LoVo (cell line): ENCODE data around the gene SH3BGRL3.
"Not testable (repeated sequence)": the region's sequence is repeated elsewhere in the genome, so short reads cannot be mapped to it uniquely, and the experiment has no call there.

Experiments used
- DNase-seq: peaks from one replicate; pipeline ENCODE4 v3.0.0-alpha.2; 2016; ENCODE audit warnings: low spot score

The SH3BGRL3 gene

DNA sequence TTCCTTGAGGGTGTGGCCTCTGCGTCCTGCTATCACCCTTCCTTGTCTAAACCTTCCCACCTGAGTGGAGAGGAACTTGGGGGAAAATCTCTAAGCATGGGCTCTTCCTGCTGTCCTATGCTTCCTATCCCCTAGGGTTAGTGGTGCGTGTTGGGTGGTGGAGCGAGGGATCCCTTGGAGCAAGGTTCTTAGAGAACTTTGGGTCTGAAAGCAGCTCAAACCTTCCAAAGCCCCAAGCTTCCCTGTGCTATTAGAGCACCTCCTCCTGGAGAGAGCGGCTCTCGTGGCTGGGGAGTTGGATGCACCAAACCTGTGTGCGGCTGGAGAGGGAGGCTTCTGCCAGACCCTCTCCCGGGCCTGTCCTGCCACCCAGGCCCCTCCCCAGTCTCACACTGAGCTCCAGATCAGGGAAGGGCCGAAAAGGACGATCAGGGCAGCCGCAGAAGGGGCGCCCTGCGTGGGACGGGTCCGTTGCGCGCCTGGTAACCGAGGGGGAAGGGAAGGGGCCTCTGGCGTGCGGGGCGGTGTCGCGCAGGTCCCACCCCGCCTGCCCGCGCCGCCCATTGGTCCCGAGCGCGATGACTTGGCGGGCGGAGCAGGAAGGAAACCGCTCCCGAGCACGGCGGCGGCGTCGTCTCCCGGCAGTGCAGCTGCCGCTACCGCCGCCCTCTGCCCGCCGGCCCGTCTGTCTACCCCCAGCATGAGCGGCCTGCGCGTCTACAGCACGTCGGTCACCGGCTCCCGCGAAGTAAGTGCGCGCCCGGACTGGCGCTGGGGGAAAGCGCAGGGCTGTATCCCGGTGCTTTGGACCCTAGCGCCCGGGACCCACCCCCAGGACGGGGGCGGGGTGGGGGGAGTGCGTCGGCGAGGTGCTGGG, at the start of gene SH3BGRL3:
Gene SH3BGRL3, plus strand, starts transcription at position 631 of the 877 bp plus-strand sequence. Its CDS starts 70 bp downstream, at position 701.
- DNase-seq: peak; percentile 90

DNA sequence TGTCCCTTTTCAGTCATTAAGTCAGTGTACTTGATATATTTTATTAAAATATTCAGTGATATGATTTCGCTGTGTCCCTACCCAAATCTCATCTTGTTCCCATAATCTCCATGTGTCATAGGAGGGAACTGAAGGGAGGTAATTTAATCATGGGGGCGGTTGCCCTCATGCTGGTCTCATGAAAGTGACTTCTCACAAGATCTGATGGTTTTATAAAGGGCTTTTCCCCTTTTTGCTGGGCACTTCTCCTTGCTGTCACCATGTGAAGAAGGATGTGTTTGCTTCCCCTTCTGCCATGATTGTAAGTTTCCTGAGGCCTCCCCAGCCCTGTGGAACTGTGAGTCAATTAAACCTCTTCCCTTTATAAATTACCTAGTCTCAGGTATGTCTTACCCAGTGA, 49.2 kb upstream of the SH3BGRL3 start:
- DNase-seq: not testable (repeated sequence)

DNA sequence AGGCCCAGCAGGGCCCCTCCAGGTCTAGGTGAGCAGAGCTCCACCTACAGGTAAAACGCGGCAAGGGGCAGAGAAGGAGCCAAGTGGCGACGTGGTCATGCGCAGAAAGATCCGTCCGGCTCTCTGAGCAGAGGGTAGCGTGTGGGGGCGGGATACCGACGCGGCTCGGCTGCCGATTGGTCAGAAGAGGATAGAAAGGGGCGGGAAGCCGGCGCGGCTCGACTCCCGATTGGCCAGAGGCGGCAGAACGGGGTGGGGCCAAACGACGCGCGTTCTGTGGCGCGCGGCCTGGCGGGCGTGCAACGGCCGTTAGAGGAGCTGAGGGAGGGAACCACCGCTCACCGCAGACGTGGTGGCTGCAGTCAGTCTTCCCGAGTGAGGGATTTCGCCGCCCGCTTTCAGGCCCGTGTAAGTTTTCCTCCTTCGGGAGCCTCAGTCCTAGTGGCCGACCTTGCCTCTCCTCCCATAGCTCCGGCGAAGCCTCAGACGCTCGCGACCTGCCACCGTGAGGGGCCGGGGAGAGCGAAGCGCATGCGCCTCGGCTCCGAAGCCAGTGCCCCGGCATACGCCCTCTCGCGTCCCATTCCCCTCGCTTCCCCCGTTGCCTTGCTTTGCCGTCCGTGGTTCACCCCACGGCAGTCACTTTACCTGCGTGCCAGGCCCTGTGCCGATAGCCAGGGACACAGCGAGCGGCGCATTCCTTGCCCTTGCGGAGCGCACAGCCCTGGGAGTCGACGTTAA, 45.8 kb upstream of the SH3BGRL3 start, which contains the start of gene CEP85:
Gene CEP85, plus strand, starts transcription at position 298 of the 741 bp plus-strand sequence. CDS start 5,584 bp downstream, outside the sequence.
- peak; percentile 99 for DNase-seq

DNA sequence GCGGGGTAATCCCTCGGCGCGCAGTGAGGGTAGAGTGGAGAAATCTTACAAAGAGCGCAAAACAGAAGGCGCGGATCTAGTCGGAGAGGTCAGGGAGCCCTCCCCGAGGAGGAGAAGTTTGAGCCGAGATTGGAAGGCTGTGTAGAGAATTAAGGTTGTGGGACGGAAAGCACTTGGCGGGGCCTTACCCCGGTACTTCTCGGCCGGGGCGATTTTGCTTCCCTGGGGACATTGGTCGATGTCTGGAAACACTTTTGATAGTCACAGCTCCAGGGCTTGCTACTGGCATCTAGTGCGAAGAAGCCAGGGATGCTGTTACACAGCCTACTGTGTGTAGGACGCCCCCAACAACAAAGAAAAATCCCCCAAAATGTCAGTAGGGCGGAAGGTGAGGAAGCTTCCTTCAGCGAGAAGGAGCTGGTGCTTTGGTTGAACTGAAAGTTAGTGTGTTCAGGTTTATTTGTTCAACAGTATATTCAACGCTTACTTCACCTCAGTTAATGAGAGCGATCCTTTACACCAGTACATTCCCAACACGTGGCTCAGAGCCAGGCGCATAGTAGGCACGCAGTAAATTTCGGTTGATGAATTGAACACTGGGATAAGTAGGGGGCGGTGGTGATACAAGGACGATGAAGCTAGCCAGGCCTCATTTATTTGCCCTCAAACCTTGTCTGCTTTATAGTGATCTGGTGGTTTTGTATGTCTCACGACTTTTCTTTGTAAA, 45.1 kb upstream of the SH3BGRL3 start:
- peak; percentile 24 for DNase-seq

DNA sequence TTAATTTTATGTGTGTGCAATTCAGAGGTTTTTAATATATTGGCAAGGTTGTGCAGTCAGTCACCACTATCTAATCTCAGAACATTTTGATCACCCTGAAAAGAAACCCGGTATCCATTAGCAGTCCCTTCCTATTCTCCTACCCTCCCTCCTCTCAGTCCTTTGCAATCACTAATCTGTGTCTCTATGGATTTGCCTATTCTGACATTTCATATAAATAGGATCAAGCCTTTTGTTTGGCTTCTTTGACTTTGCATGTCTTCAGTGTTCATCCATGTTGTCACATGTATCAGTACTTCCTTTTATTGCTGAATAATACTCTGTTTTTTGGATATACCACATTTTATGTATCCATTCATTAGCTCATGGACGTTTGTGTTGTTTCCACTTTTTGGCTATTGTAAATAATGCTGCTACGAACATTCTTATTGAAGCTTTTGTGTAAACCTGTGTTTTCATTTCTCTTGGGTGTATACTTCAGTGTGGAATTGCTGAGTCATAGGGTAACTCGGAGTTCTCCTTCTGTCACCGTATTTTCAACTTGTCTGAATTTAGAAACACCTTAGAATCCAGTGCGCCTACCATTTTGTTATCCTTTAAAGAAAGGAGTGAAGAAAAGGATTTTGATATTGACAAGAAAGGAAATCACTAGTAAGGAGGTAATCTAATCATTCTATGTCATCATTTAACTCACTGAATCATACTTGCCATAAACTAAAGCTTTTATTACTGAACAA, 42.5 kb upstream of the SH3BGRL3 start:
- DNase-seq: peak; percentile 26

DNA sequence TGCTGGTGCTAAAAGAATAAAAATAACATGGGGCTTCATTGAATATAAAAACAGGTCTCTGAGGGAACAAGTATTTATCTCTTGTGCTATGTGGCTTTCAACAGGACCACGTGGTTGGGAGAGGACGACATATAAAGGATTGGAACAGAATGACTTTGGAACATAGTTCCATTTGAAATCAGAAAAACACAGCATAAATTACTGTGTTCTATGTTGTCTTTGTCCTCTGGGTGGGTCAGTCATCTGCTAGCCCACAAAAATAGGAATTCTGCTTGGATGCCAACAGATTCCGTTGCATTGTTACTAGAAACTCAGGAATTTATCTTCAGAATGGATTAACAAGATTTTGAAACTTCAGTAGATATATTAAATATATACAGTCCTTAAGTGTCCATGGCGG, 40.0 kb upstream of the SH3BGRL3 start:
- DNase-seq: no peak

DNA sequence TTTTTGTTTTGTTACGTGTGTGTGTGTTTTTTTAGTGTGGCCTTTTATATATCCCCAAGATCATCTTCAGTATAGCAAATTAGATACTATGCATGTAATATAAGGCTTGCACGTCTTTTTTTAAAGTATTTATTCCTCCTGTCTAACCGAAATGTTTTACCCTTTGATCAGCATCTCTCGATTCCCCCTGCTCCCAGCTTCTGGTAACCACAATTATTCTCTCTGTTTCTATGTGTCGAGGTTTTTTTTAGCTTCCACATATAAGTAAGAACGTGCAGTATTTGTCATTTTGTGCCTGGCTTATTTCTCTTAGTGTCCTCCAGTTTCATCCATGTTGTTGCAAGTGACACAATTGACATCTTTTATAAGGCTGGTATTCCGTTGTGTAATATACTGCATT, 27.2 kb upstream of the SH3BGRL3 start:
- DNase-seq: no peak

DNA sequence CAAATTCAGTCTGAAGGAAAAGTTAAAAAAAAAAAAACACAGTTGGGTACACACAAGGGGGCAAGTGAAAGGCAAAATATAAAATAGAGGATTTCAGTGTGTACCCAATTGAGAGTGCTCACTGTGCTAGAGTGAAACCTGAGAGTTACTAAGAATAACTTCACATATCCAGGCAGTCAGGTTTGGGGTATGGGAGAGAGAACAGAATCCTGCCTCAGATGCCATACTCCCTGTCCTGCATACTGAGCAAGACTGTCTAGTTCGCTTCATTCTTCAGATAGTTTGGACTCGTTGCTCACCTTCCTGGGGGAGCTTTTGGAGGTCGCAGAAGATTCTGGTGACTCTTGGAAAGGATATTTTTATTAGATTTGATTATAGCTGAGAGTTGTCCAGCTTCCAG, 25.5 kb upstream of the SH3BGRL3 start:
- no peak for DNase-seq

DNA sequence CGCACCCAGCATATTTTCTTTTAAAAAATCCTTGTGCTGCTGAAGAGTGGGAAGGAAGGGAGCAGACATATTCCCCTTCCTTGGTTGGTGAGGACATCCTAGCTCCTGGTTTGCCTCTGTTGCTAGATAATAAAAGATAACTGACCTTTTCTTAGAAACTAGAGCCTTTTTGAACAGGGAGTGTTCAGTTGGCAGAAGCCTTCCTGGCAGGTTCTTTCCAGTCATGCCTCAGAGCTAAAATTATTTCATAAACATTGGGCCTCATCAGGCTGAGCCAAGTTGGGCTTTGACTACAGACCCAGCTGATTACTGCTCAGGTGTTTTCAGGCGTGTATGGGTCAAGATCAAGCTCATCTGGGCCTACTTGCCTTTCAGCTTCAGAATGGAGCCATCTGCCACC, 22.7 kb upstream of the SH3BGRL3 start:
- DNase-seq: no peak

DNA sequence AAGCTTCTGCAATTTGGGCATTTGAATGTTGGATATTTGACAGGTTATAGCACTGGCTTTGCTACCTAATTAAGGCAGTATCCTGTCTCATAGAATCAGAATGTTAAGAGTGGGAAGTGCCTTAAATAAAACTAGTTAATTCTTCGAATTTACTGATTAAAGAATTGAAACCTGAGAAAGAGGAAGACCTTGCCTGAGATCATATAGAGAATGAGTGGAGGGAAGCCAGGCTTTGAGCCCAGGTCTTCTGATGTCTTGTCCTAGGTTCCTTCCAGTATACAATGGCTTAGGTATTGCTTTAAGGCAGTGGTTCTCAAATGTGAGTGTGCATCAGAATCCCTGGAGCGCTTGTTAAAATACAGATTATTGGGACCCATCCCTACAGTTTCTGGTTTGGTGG, 20.9 kb upstream of the SH3BGRL3 start:
- DNase-seq: no peak

DNA sequence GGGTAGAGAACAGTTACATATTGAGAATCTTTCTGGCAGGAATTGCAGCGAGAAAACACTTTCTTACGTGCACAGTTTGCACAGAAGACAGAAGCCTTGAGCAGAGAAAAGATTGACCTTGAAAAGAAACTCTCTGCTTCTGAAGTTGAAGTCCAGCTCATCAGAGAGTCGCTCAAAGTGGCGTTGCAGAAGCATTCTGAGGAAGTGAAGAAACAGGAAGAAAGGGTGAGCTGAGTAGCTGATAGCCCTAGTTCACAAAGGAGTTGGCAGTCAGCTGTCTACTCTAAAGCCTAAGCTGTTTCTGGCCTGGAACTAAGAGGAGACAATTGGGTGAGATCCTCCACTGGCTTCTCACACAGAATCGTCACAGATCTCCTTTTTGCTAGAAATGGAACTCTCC, 20.3 kb upstream of the SH3BGRL3 start:
- DNase-seq: no peak

DNA sequence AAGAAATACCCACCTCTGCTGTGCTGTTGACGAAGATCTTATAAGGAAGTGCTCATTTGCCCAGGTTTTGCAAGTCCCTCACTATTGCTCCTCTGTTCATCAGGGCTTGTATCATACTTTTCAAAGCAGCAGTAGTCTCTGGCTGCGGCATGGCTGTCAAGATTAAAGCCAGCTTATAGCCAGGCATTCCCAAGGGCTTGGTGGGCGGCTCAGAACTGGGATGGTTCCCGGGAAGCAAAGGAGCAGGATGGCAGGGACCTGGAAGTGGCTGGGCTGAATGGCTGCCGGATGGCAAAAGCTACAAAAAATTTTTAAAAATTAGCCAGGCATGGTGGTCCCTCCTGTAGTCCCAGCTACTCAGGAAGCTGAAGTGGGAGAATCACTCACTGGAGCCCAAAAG, 16.7 kb upstream of the SH3BGRL3 start:
- DNase-seq: no peak

DNA sequence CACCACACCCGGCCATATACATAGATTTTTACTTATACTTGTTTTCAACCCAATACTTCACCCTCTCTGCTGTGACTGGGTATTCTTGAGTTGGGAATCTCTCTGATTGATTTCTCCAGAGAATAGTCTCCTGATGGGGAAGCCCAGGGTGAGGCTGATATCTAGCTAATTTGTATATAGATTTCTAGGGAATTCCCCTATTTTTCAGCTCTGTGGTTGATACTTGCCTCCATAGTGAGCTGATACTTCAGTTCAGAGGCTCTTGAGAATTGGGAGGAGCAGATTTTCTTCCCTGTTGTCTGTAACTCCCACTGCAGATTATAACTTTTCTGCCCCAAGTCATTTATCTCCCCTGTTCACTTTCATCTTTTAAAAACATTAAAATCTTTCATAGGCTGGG, 14.5 kb upstream of the SH3BGRL3 start:
- no peak for DNase-seq

DNA sequence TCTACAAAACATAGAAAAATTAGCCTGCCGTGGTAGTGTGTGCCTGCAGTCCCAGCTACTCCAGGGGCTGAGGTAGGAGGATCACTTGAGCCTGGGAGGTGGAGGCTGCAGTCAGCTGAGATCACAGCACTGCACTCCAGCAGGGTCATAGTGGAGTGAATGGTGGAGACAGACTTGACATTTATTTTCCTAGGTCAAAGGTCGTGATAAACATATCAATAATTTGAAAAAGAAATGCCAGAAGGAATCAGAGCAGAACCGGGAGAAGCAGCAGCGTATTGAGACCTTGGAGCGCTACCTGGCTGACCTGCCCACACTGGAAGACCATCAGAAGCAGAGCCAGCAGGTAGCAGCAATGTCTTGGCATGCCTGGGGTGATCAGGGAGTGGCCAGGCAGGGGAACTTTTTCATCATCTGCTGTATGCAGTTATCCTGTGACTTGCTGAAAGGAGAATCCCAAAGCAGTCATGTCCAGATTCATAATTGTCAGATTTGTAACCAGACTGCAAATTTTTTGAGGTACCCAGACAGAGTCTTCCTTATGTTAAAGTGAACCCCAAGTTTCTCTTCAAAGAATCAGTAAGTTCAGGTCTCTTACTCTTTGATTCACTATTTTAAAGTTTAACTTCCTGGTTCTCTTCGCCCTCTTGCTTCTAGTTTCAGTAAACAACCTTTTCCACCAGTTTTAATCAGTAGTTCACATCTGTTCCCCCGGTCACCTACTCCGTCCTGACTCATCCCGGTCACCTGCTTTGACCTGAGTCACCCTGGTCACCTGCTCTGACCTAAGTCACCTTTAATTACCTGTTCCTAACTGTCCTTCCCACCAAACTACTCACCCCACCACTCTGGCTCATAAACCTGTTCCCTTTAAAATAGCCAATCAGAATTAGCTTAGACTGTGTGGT, 11.3 kb upstream of the SH3BGRL3 start:
- DNase-seq: no peak

DNA sequence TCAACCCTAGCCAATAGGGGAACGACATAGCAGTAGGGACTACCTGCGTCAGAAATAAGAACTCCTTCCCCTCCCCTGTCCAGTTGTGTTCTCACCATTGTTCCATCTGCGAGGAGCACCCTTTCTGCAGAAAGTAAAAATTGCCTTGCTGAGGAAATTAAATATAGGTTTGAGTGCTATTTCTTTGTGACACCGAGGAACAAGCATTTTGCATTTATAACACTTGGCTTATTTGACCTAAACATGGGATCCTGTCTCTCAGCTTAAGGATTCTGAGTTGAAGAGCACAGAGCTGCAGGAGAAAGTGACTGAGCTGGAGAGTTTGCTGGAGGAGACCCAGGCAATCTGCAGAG, 10.7 kb upstream of the SH3BGRL3 start:
- no peak for DNase-seq

DNA sequence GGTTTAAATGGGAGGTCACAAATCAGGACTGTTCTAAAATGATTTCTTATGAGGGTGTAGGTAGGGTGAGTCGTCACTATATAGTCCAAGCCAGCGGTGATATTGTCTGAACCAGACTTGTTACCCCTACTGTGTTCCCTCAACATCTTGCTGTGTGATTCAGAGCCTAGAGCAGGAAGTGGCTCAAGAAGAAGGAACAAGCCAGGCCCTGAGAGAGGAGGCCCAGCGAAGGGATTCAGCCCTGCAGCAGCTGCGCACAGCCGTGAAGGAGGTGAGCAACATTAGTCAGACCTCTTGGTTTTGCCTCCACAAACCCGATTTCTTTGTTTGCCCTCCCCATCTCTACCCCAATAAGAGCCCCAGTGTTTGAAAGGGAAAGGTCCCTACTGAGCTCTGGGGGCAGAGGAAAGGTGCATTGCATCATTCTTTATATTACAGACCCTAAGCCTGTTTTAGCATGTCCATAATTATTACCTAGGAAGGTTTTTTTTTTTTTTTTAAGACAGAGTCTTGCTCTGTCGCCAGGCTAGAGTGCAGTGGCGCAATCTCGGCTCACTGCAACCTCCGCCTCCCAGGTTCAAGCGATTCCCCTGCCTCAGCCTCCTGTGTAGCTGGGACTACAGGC, 5.0 kb upstream of the SH3BGRL3 start:
- no peak for DNase-seq

DNA sequence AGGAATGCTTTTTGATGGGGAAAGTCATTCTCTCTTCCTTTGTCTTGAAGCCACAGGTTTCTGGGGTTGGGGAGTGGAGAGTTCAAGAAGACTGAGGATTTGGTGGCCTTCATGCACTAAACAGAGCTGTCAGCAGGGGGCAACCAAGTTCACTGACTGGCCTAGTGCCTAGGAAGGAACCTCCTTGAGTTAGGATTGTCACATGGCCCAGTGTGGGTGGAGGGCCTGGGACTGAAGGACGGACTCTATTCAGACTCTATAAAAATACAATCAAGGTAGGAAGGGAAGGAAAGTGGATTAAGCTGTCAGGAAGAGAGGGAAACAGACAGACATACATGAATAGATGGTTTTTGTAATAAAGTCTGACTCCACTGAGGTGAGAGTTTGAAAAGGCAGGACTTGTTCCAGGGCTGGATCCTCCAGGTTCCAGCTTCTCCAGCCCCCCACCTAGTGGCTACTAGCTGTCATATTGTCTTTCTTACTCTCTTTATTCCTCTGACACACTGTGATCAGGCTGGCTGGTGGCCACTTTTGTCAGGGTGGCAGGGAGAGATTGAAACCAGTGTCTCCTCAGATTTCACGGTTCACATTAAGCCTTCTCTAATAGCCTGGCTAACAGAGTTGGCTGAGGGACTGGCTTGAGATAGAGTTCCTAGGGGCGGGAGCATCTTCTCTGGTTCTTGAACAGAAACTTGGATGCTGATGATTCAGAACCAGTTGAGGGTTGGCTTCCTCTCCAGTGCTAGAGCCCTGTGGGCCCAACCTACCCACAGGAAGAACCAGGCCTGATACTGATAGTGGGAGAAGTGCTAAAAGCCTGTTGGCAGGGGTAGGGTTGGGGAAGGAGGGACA, 4.1 kb upstream of the SH3BGRL3 start:
- DNase-seq: peak; percentile 86

DNA sequence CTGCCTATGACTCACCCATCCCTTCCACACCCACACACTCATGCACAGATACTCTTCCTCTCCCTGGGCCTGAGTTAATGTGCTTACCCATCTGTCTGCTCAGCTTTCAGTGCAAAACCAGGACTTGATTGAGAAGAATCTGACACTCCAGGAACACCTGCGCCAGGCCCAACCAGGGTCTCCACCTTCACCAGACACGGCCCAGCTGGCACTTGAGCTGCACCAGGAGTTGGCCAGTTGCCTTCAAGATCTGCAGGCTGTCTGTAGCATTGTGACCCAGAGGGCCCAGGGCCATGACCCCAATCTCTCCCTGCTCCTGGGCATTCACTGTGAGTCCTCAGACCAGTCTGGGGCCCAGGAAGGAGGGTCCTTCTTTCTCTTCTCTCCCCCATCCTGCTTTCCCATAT, 3.5 kb upstream of the SH3BGRL3 start:
- DNase-seq: peak; percentile 77

DNA sequence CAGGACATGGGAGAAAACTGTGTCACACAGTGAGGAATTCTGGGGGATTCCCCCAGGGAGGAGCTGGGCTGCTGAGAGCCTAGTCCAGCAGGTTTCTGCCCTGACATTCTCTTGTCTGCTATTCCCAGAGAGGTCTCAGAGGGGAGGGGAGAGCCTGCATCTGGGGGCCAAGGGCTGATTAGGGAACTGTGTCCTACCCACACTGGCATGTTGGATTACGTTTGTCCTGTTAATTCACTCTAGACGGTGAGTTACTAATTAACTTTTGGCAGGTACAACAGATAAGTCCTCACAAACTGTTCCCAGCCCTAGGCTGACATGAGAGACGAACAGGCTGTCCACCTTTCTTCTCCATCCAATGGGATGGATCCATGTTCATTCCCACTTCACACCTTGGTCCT, 2.6 kb upstream of the SH3BGRL3 start:
- no peak for DNase-seq
